Right ventricle myocardium inferior (tissue), 1 donor: ENCODE data around the gene FOSL2. TPM values are rescaled to one million over a fixed set of nuclear protein-coding genes. Genes with fewer than 3 reads are reported as not detected.
A peak's percentile ranks its signal among the peaks of the same experiment; 100 is the strongest.
"Not testable (repeated sequence)": the region's sequence is repeated elsewhere in the genome, so short reads cannot be mapped to it uniquely, and the experiment has no call there.

ENCODE experiments used
- ATAC-seq: fragments of 200-7000 bp; cut with Tn5 transposase; one replicate; pipeline ENCODE4 v1.9.1; 2020; ENCODE audit warnings: mild to moderate bottlenecking, moderate library complexity
- DNase-seq: peaks from one replicate; pipeline ENCODE4 v3.0.0; 2021; ENCODE audit errors: missing footprints
- intact Hi-C: fragments of 100-400 bp; cut with DNase I; formaldehyde crosslinking; loops from one replicate; pipeline ENCODE4 v1.11.0; 2022
- total RNA-seq: library from RNA; stranded (reverse); fragmentation: NEBNext Ultra II Directional; extraction: Animal tissue kit (Norgen Biotek cat#: 25700); gene quantifications from one replicate; pipeline ENCODE4 v1.2.1, GENCODE V29; 2021
- donor health status: DM: no; HTN: yes; CAD: no; lungs with severe emphysema.

FOSL2 gene
- total RNA-seq, 1 donor from 2014 or later: 48.5 TPM

GRCh38 chr2:28367667-28368356 lies 24.8 kb upstream of the FOSL2 start:
- no peak for ATAC-seq
- intact Hi-C loops: no loop called here
- no peak for DNase-seq

GRCh38 chr2:28368357-28368798 lies 24.3 kb upstream of the FOSL2 start:
- DNase-seq: no peak

GRCh38 chr2:28369358-28369757 lies 23.3 kb upstream of the FOSL2 start:
- intact Hi-C loops: no loop called here
- no peak for ATAC-seq
- no peak for DNase-seq

More at GRCh38 chr2:28368357-28368798, 24.3 kb upstream of the FOSL2 start:
- intact Hi-C loops: no loop called here
- ATAC-seq: no peak

- ATAC-seq (no peak), DNase-seq (no peak)
- intact Hi-C loops: no loop called here
Observed at GRCh38 chr2:28370354-28370753, 22.3 kb upstream of the FOSL2 start.

- ATAC-seq, intact Hi-C loops, DNase-seq: not testable (repeated sequence)
Observed at GRCh38 chr2:28371728-28372127, 20.9 kb upstream of the FOSL2 start.

GRCh38 chr2:28373854-28374253 lies 18.8 kb upstream of the FOSL2 start:
- ATAC-seq (no peak), DNase-seq (no peak)
- intact Hi-C loops: no loop called here

GRCh38 chr2:28374331-28374730 lies 18.3 kb upstream of the FOSL2 start:
- no peak for DNase-seq
- ATAC-seq: no peak
- intact Hi-C loops: no loop called here

GRCh38 chr2:28375236-28375635 lies 17.4 kb upstream of the FOSL2 start:
- DNase-seq (no peak), ATAC-seq (no peak)
- intact Hi-C loops: no loop called here

GRCh38 chr2:28375742-28376631 lies 16.7 kb upstream of the FOSL2 start:
- intact Hi-C loops: no loop called here
- peak; percentile 52 for DNase-seq
- no peak for ATAC-seq

- intact Hi-C loops: no loop called here
- DNase-seq (peak; percentile 57), ATAC-seq (no peak)
Observed at GRCh38 chr2:28377195-28377816, 15.4 kb upstream of the FOSL2 start.

GRCh38 chr2:28377984-28378678 lies 14.5 kb upstream of the FOSL2 start:
- no peak for DNase-seq
- ATAC-seq: no peak
- intact Hi-C loops: no loop called here

- intact Hi-C loops: no loop called here
- ATAC-seq (no peak), DNase-seq (no peak)
Observed at GRCh38 chr2:28378679-28379584, 13.7 kb upstream of the FOSL2 start.

- DNase-seq: no peak
Observed at GRCh38 chr2:28380219-28380618, 12.4 kb upstream of the FOSL2 start.

GRCh38 chr2:28381225-28382180 lies 11.2 kb upstream of the FOSL2 start:
- DNase-seq: no peak
- intact Hi-C loops: no loop called here
- ATAC-seq: no peak

More at GRCh38 chr2:28380219-28380618, 12.4 kb upstream of the FOSL2 start:
- no peak for ATAC-seq
- intact Hi-C loops: no loop called here

GRCh38 chr2:28382755-28383154 lies 9.9 kb upstream of the FOSL2 start:
- intact Hi-C loops: no loop called here
- no peak for DNase-seq
- no peak for ATAC-seq

- DNase-seq (no peak), ATAC-seq (no peak)
- intact Hi-C loops: no loop called here
Observed at GRCh38 chr2:28387082-28387960, 5.3 kb upstream of the FOSL2 start.
